A549 (cell line): ENCODE results near the gene SLC12A7. TPM values are rescaled to one million over a fixed set of nuclear protein-coding genes. Genes with fewer than 3 reads are reported as not detected.

Experiments used
- ATAC-seq, 2 experiments: fragments of 200-7000 bp in 1 of 2; fragments of >200 bp in 1 of 2; cut with Nextera tagmentation in 1 of 2; cut with Tn5 transposase in 1 of 2; 3 replicates each; pipeline versions ENCODE4 v1.8.0 to v1.9.1; 2018 to 2020; ENCODE audit warnings: mild to moderate bottlenecking in 1 of 2, moderate library complexity in 1 of 2
- CTCF ChIA-PET: fragments of 300-600 bp; sonication (Branson Sonifier 250); formaldehyde crosslinking; extraction: SDS; loops from one replicate; lab custom pipeline; 2021; ENCODE audit warnings: antibody characterized with exemption, inconsistent platforms; lab: Yijun Ruan, JAX
- POLR2A ChIA-PET: fragments of 350-600 bp; formaldehyde crosslinking; extraction: SDS; loops from one replicate; lab custom pipeline; 2021; ENCODE audit warnings: antibody characterized with exemption, inconsistent platforms; lab: Yijun Ruan, JAX
- DNase-seq, 2 experiments: peaks; one replicate each; pipeline versions ENCODE4 v3.0.0 to v3.0.0-alpha.2; 2011 to 2016; ENCODE audit warnings: low read depth in 1 of 2, low spot score in 1 of 2
- FAIRE-seq: peaks from 2 replicates; lab custom pipeline; 2011; peaks lifted over from hg19 to GRCh38; lab: Jason Lieb, UNC
- H3K27ac ChIP-seq, 2 experiments: fragments of >200 bp; sonication (Bioruptor Twin); formaldehyde crosslinking; 3 replicates each; pipeline ENCODE4 v1.5.1; 2016 to 2017
- H3K4me1 ChIP-seq: fragments of >200 bp; sonication (Bioruptor Twin); formaldehyde crosslinking; 3 replicates; pipeline ENCODE4 v1.6.1; 2016
- H3K4me2 ChIP-seq: fragments of >200 bp; sonication (Bioruptor Twin); formaldehyde crosslinking; 3 replicates; pipeline ENCODE4 v1.6.1; 2016
- H3K4me3 ChIP-seq: fragments of >200 bp; sonication (Bioruptor Twin); formaldehyde crosslinking; 3 replicates; pipeline ENCODE4 v1.5.1; 2016
- H3K9me3 ChIP-seq: fragments of >200 bp; sonication (Bioruptor Twin); formaldehyde crosslinking; 3 replicates; pipeline ENCODE4 v1.6.1; 2016
- BHLHE40 ChIP-seq: IDR thresholded peaks from 2 replicates; pipeline ENCODE4 v1.6.1; 2012; ENCODE audit warnings: low read depth, low read length, inconsistent platforms
- CBX8 ChIP-seq: fragments of 200-600 bp; sonication (generic); IDR thresholded peaks from 2 replicates; pipeline ENCODE4 v1.6.1; 2016
- EHF ChIP-seq: fragments of 250-450 bp; sonication (Bioruptor Pico); IDR thresholded peaks from 2 replicates; pipeline ENCODE4 v1.5.0; 2020; ENCODE audit warnings: mild to moderate bottlenecking
- EP300 ChIP-seq, 2 experiments: fragments of >200 bp; sonication (Bioruptor Twin); formaldehyde crosslinking; IDR thresholded peaks; 2 replicates in 1 of 2; 3 replicates in 1 of 2; pipeline ENCODE4 v1.6.1; 2016 to 2017
- FOSL2 ChIP-seq, 2 experiments: fragments of 450-650 bp in 1 of 2; fragments of >200 bp in 1 of 2; sonication (Bioruptor Twin) in 1 of 2; formaldehyde crosslinking; IDR thresholded peaks; 2 replicates each; pipeline versions ENCODE4 v1.5.0 to v1.6.1; 2016 to 2020; ENCODE audit warnings: mild to moderate bottlenecking in 1 of 2, moderate library complexity in 1 of 2
- FOXS1 ChIP-seq: fragments of 250-450 bp; sonication (Bioruptor Pico); IDR thresholded peaks from 2 replicates; pipeline ENCODE4 v1.5.0; 2020; ENCODE audit warnings: mild to moderate bottlenecking, moderate library complexity
- HOXB13 ChIP-seq: fragments of 250-450 bp; sonication (Bioruptor Pico); IDR thresholded peaks from 2 replicates; pipeline ENCODE4 v1.5.0; 2020; ENCODE audit warnings: low read depth, mild to moderate bottlenecking, moderate library complexity
- JUN ChIP-seq, 2 experiments: fragments of >200 bp; sonication (Bioruptor Twin); formaldehyde crosslinking; IDR thresholded peaks; 2 replicates in 1 of 2; 3 replicates in 1 of 2; pipeline ENCODE4 v1.6.1; 2016 to 2017
- MAFK ChIP-seq: fragments of 450-650 bp; IDR thresholded peaks from 2 replicates; pipeline ENCODE4 v1.6.1; 2014; ENCODE audit not compliant: partially characterized antibody
- MYC ChIP-seq: IDR thresholded peaks from 2 replicates; pipeline ENCODE4 v1.6.1; 2012; ENCODE audit warnings: mild to moderate bottlenecking, inconsistent platforms, low read length, improper control_type of control experiment, borderline replicate concordance
- NPAS2 ChIP-seq: fragments of 250-450 bp; sonication (Bioruptor Pico); IDR thresholded peaks from 2 replicates; pipeline ENCODE4 v1.8.0; 2022; ENCODE audit warnings: mild to moderate bottlenecking, moderate library complexity, borderline replicate concordance
- RAD21 ChIP-seq, 2 experiments: fragments of >200 bp in 1 of 2; sonication (Bioruptor Twin) in 1 of 2; formaldehyde crosslinking in 1 of 2; IDR thresholded peaks in 1 of 2; conservative IDR thresholded peaks in 1 of 2; 2 replicates in 1 of 2; 3 replicates in 1 of 2; pipeline ENCODE4 v1.6.1; 2012 to 2018; ENCODE audit warnings: inconsistent platforms in 1 of 2
- RARB ChIP-seq: fragments of 250-450 bp; sonication (Bioruptor Pico); IDR thresholded peaks from 2 replicates; pipeline ENCODE4 v1.8.0; 2021; ENCODE audit warnings: mild to moderate bottlenecking, moderate library complexity
- RCOR1 ChIP-seq: fragments of 150-350 bp; IDR thresholded peaks from 2 replicates; pipeline ENCODE4 v1.6.1; 2014; ENCODE audit warnings: antibody characterized with exemption, low read length, low read depth
- RNF2 ChIP-seq: fragments of 200-600 bp; sonication (generic); IDR thresholded peaks from 2 replicates; pipeline ENCODE4 v1.6.1; 2016; ENCODE audit warnings: low read depth, mild to moderate bottlenecking, antibody characterized with exemption, moderate library complexity, borderline replicate concordance
- SMC3 ChIP-seq: fragments of >200 bp; sonication (Bioruptor Twin); formaldehyde crosslinking; IDR thresholded peaks from 3 replicates; pipeline ENCODE4 v1.6.1; 2018; ENCODE audit warnings: inconsistent platforms
- TP53 ChIP-seq: fragments of 250-450 bp; sonication (Bioruptor Pico); IDR thresholded peaks from 2 replicates; pipeline ENCODE4 v1.5.0; 2021; ENCODE audit warnings: mild to moderate bottlenecking, moderate library complexity
- ZC3H11A ChIP-seq: fragments of 450-650 bp; IDR thresholded peaks from 2 replicates; pipeline ENCODE4 v1.6.1; 2014; ENCODE audit warnings: antibody characterized with exemption, mild to moderate bottlenecking
- WGBS: methylation state at CpG from one replicate; pipeline ENCODE4 v1.1.6; 2017; ENCODE audit errors: missing lambda C conversion rate; 5-methylcytosine and 5-hydroxymethylcytosine counted together
- polyA plus RNA-seq, 4 experiments: library from polyadenylated mRNA; depleted of rRNA in 3 of 4; stranded (reverse); fragments of >200 nt; fragmentation: RNase III in 1 of 4; extraction: RNeasy Plus Mini Kit Qiagen cat#74134 plus additional on column Dnase treatment in 1 of 4; gene quantifications; 2 replicates in 3 of 4; 3 replicates in 1 of 4; pipeline ENCODE4 v1.2.3, GENCODE V29; 2011 to 2017
- TF ChIP-seq, protein P1 (sequence below): fragments of >200 bp; sonication (Bioruptor Twin); formaldehyde crosslinking; IDR thresholded peaks from 2 replicates; pipeline ENCODE4 v1.6.1; 2016
- TF ChIP-seq, protein P2 (sequence below): IDR thresholded peaks from 2 replicates; pipeline ENCODE4 v1.6.1; 2012
- TF ChIP-seq, protein P3 (sequence below): IDR thresholded peaks from 2 replicates; pipeline ENCODE4 v1.6.1; 2012
- TF ChIP-seq, protein P4 (sequence below): fragments of 200-600 bp; sonication (generic); IDR thresholded peaks from 2 replicates; pipeline ENCODE4 v1.6.1; 2016; ENCODE audit warnings: antibody characterized with exemption, mild to moderate bottlenecking, moderate library complexity
- TF ChIP-seq, protein P5 (sequence below): IDR thresholded peaks from 2 replicates; pipeline ENCODE4 v1.6.1; 2012; ENCODE audit warnings: low read depth, borderline replicate concordance

The SLC12A7 gene
- polyA plus RNA-seq, 2 of the 4 experiments (the other 2 are of a cell fraction): 11.2 to 22.5 TPM

DNA sequence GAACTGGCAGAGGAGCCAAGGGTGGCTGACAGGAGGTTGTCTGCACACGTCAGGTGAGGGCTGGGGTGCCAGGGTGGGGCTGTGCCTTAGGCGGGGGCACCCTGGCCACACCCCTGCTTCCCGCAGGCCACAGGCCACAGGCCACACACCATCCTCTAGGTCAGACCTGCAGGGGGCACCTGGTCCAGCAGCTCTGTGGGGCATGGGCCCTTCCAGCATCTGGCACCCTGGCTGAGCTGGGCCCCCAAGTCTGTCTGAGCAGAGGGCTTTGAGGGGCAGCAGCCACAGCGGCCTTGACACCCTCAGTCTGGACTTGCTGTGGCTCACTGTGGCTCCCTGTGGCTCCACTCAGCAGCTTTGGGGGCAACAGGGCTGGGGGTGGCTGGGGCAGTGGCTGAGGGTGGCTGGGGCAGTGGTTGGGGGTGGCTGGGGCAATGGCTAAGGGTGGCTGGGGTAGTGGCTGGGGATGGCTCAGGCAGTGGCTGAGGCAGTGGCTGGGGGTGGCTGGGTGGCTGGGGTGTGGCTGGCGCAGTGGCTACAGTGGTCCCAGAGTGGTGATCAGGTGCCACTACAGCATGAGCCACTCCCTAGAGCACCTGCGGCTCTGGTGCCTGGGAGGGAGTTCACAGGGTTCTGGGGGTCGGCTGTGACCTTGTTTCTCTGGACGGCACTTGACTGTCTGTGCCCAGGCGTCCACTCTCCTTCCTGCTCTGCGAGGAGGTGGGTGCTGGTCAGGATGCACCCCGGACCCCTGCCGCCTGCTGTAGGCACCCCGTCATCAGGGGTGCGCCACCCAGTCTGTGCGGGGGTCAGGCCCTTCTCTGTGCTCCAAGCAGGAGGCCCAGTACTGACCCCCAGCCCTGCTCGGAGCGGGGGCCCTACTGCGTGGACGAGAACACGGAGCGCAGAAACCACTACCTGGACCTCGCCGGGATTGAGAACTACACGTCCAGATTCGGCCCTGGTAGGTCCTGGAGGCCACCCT lies 76.2 kb downstream of the SLC12A7 start (continued):
- no peak for TF ChIP-seq FOSL2 (IDR thresholded peaks at IDR 0.05)
- no peak for TF ChIP-seq FOSL2 (CRISPR knock-in tag; IDR thresholded peaks at IDR 0.05)
- no peak for TF ChIP-seq TP53 (CRISPR knock-in tag)
- no peak for TF ChIP-seq RNF2
- TF ChIP-seq, protein P1, sequence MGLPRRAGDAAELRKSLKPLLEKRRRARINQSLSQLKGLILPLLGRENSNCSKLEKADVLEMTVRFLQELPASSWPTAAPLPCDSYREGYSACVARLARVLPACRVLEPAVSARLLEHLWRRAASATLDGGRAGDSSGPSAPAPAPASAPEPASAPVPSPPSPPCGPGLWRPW: no peak
- TF ChIP-seq, protein P2, sequence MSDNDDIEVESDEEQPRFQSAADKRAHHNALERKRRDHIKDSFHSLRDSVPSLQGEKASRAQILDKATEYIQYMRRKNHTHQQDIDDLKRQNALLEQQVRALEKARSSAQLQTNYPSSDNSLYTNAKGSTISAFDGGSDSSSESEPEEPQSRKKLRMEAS: no peak
- no peak for TF ChIP-seq BHLHE40

DNA sequence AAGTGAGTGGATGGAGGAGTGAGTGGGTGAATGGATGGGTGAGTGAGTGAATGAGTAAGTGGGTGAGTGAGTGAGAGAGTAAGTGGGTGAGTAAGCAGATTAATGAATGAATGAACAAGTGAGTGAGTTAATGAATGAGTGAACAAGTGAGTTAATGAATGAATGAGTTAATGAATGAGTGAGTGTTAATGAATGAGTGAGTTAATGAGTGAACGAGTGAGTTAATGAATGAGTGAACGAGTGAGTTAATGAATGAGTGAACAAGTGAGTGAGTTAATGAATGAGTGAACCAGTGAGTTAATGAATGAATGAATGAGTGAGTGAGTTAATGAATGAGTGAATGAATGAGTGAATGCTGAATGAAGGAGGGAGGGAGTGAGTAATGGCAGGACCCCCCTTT lies 76.9 kb downstream of the SLC12A7 start:
- Histone ChIP-seq H3K4me2 (no peak overlapping the region), H3K27ac (no peak overlapping the region), H3K4me3 (no peak overlapping the region), H3K9me3 (no peaks in the 10 kb centered on the region), H3K4me1 (no peaks in the 10 kb centered on the region)
- no peak for FAIRE-seq
- TF ChIP-seq, protein P2: no peak
- TF ChIP-seq ZC3H11A (no peak), MAFK (no peak)
- WGBS: 86% methylated on average over 2 of the region's 2 CpGs
- POLR2A ChIA-PET: no interaction called here
- no peak for DNase-seq
- no peak for ATAC-seq
- CTCF ChIA-PET: no interaction called here

DNA sequence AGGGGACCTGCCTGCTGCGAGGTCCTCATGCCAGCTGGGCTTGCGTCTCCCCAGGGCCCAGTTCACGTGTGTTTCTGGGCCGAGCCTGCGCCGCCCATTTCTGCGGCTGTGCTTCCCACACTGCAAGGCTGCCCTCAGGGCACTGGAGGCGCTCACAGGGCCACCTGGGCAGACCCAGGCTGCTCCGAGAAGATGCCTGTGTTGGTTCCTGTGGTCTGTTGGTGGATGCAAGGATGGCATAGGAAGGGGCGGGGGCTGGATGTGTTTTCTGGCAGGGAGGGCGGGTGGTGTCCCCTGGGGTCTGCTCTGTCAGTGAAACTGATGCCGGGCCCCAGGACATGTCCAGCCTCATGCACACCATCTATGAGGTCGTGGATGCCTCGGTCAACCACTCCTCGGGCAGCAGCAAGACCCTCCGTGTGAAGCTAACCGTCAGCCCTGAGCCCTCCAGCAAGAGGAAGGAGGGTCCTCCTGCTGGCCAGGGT lies 77.4 kb downstream of the SLC12A7 start:
- WGBS: 84% methylated on average over 15 of the region's 17 CpGs
- TF ChIP-seq JUN (IDR thresholded peaks at IDR 0.05) (no peak), FOXS1 (CRISPR knock-in tag) (no peak), EHF (CRISPR knock-in tag) (no peak), RNF2 (no peak), RCOR1 (no peak), RARB (CRISPR knock-in tag) (no peak), CBX8 (no peak), SMC3 (no peak), RAD21 (conservative IDR thresholded peaks at IDR 0.05 in 1 of 2, IDR thresholded peaks at IDR 0.05 in 1 of 2) (no peak), EP300 (IDR thresholded peaks at IDR 0.05) (no peak), MAFK (no peak), TP53 (CRISPR knock-in tag) (no peak), HOXB13 (CRISPR knock-in tag) (no peak), MYC (no peak), NPAS2 (no peak)
- TF ChIP-seq, protein P3, sequence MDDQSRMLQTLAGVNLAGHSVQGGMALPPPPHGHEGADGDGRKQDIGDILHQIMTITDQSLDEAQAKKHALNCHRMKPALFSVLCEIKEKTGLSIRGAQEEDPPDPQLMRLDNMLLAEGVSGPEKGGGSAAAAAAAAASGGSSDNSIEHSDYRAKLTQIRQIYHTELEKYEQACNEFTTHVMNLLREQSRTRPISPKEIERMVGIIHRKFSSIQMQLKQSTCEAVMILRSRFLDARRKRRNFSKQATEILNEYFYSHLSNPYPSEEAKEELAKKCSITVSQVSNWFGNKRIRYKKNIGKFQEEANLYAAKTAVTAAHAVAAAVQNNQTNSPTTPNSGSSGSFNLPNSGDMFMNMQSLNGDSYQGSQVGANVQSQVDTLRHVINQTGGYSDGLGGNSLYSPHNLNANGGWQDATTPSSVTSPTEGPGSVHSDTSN: no peak
- TF ChIP-seq, protein P4, sequence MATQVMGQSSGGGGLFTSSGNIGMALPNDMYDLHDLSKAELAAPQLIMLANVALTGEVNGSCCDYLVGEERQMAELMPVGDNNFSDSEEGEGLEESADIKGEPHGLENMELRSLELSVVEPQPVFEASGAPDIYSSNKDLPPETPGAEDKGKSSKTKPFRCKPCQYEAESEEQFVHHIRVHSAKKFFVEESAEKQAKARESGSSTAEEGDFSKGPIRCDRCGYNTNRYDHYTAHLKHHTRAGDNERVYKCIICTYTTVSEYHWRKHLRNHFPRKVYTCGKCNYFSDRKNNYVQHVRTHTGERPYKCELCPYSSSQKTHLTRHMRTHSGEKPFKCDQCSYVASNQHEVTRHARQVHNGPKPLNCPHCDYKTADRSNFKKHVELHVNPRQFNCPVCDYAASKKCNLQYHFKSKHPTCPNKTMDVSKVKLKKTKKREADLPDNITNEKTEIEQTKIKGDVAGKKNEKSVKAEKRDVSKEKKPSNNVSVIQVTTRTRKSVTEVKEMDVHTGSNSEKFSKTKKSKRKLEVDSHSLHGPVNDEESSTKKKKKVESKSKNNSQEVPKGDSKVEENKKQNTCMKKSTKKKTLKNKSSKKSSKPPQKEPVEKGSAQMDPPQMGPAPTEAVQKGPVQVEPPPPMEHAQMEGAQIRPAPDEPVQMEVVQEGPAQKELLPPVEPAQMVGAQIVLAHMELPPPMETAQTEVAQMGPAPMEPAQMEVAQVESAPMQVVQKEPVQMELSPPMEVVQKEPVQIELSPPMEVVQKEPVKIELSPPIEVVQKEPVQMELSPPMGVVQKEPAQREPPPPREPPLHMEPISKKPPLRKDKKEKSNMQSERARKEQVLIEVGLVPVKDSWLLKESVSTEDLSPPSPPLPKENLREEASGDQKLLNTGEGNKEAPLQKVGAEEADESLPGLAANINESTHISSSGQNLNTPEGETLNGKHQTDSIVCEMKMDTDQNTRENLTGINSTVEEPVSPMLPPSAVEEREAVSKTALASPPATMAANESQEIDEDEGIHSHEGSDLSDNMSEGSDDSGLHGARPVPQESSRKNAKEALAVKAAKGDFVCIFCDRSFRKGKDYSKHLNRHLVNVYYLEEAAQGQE: no peak
- TF ChIP-seq, protein P1: no peak
- TF ChIP-seq, protein P5, sequence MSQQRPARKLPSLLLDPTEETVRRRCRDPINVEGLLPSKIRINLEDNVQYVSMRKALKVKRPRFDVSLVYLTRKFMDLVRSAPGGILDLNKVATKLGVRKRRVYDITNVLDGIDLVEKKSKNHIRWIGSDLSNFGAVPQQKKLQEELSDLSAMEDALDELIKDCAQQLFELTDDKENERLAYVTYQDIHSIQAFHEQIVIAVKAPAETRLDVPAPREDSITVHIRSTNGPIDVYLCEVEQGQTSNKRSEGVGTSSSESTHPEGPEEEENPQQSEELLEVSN: no peak
- CTCF ChIA-PET: interaction anchor here (0.6 to 0.7 kb wide), 2 partner anchors 52 to 80 kb away, joined by 3 read pairs; no protein-coding TSS in a partner anchor

More for the DNA sequence above, 77.4 kb downstream of the SLC12A7 start:
- Histone ChIP-seq H3K4me2 (no peak overlapping the region), H3K9me3 (no peaks in the 10 kb centered on the region), H3K27ac (no peak overlapping the region), H3K4me3 (no peak overlapping the region), H3K4me1 (no peaks in the 10 kb centered on the region)
- DNase-seq (no peak), FAIRE-seq (no peak), ATAC-seq (no peak)
- POLR2A ChIA-PET: no interaction called here
